ENCODE results near the gene GASK1A. TPM values are rescaled to one million over a fixed set of nuclear protein-coding genes. Genes with fewer than 3 reads are reported as not detected.

GASK1A gene
- total RNA-seq, 1 donor from 2014 or later: not detected

- TF ChIP-seq CTCF (IDR thresholded peaks at IDR 0.05; ENCODE audit: partially characterized antibody, unreplicated experiment): no peak
- H3K27ac Mint-ChIP-seq (ENCODE audit: unreplicated experiment): no peak overlapping the region
- DNase-seq: no peak
- no peaks in the 10 kb centered on the region for H3K36me3 Mint-ChIP-seq (ENCODE audit: unreplicated experiment)
- no peaks in the 10 kb centered on the region for H3K9me3 Mint-ChIP-seq (ENCODE audit: unreplicated experiment)
- H3K4me1 Mint-ChIP-seq (ENCODE audit: low read depth, unreplicated experiment): no peaks in the 10 kb centered on the region
- no peak overlapping the region for H3K4me3 Mint-ChIP-seq (ENCODE audit: unreplicated experiment)
- no peaks in the 10 kb centered on the region for H3K27me3 Mint-ChIP-seq (ENCODE audit: unreplicated experiment)
These were observed 17.5 kb downstream of the GASK1A start for GRCh38 chr3:42996633-42997075.

- no peaks in the 10 kb centered on the region for H3K9me3 Mint-ChIP-seq (ENCODE audit: unreplicated experiment)
- no peaks in the 10 kb centered on the region for H3K4me1 Mint-ChIP-seq (ENCODE audit: low read depth, unreplicated experiment)
These were observed 20.1 kb downstream of the GASK1A start for GRCh38 chr3:42999212-42999611.

GRCh38 chr3:42999632-43000031, 20.5 kb downstream of the GASK1A start:
- no peaks in the 10 kb centered on the region for H3K36me3 Mint-ChIP-seq (ENCODE audit: unreplicated experiment)
- H3K4me3 Mint-ChIP-seq (ENCODE audit: unreplicated experiment): no peak overlapping the region
- H3K27me3 Mint-ChIP-seq (ENCODE audit: unreplicated experiment): no peaks in the 10 kb centered on the region
- no peak for TF ChIP-seq CTCF (IDR thresholded peaks at IDR 0.05; ENCODE audit: partially characterized antibody, unreplicated experiment)
- H3K4me1 Mint-ChIP-seq (ENCODE audit: low read depth, unreplicated experiment): no peaks in the 10 kb centered on the region
- no peak overlapping the region for H3K27ac Mint-ChIP-seq (ENCODE audit: unreplicated experiment)
- DNase-seq: no peak
- no peaks in the 10 kb centered on the region for H3K9me3 Mint-ChIP-seq (ENCODE audit: unreplicated experiment)

More at GRCh38 chr3:42999212-42999611, 20.1 kb downstream of the GASK1A start:
- Mint-ChIP-seq H3K36me3 (ENCODE audit: unreplicated experiment) (no peaks in the 10 kb centered on the region), H3K27me3 (ENCODE audit: unreplicated experiment) (no peaks in the 10 kb centered on the region), H3K4me3 (ENCODE audit: unreplicated experiment) (no peak overlapping the region), H3K27ac (ENCODE audit: unreplicated experiment) (no peak overlapping the region)
- DNase-seq: no peak
- no peak for TF ChIP-seq CTCF (IDR thresholded peaks at IDR 0.05; ENCODE audit: partially characterized antibody, unreplicated experiment)

GRCh38 chr3:43000387-43000786, 21.3 kb downstream of the GASK1A start:
- no peaks in the 10 kb centered on the region for H3K27me3 Mint-ChIP-seq (ENCODE audit: unreplicated experiment)
- DNase-seq: no peak
- no peaks in the 10 kb centered on the region for H3K9me3 Mint-ChIP-seq (ENCODE audit: unreplicated experiment)
- no peak overlapping the region for H3K27ac Mint-ChIP-seq (ENCODE audit: unreplicated experiment)
- no peak overlapping the region for H3K4me3 Mint-ChIP-seq (ENCODE audit: unreplicated experiment)
- H3K4me1 Mint-ChIP-seq (ENCODE audit: low read depth, unreplicated experiment): no peaks in the 10 kb centered on the region
- no peak for TF ChIP-seq CTCF (IDR thresholded peaks at IDR 0.05; ENCODE audit: partially characterized antibody, unreplicated experiment)
- H3K36me3 Mint-ChIP-seq (ENCODE audit: unreplicated experiment): no peaks in the 10 kb centered on the region

GRCh38 chr3:43001094-43001553, 22.0 kb downstream of the GASK1A start:
- no peaks in the 10 kb centered on the region for H3K4me1 Mint-ChIP-seq (ENCODE audit: low read depth, unreplicated experiment)

More at GRCh38 chr3:43001094-43001553, 22.0 kb downstream of the GASK1A start:
- Mint-ChIP-seq H3K9me3 (ENCODE audit: unreplicated experiment) (no peaks in the 10 kb centered on the region), H3K4me3 (ENCODE audit: unreplicated experiment) (no peak overlapping the region), H3K27ac (ENCODE audit: unreplicated experiment) (no peak overlapping the region), H3K27me3 (ENCODE audit: unreplicated experiment) (no peaks in the 10 kb centered on the region), H3K36me3 (ENCODE audit: unreplicated experiment) (no peaks in the 10 kb centered on the region)
- TF ChIP-seq CTCF (IDR thresholded peaks at IDR 0.05; ENCODE audit: partially characterized antibody, unreplicated experiment): no peak
- DNase-seq: no peak

Measured in glutamatergic neuron (in vitro differentiated cells).